GM18507 (cell line): Measurements from ENCODE around the gene PARVG.
"Not testable (repeated sequence)": the region's sequence is repeated elsewhere in the genome, so short reads cannot be mapped to it uniquely, and the experiment has no call there.

ENCODE experiments used
- DNase-seq: peaks from one replicate; pipeline ENCODE4 v3.0.0; 2011; ENCODE audit warnings: low read depth; ENCODE audit not compliant: insufficient read length; ENCODE audit errors: extremely low spot score
- FAIRE-seq: peaks from 2 replicates; lab custom pipeline; 2011; peaks lifted over from hg19 to GRCh38; lab: Jason Lieb, UNC

PARVG gene

GRCh38 chr22:44224166-44224565 is 43.4 kb downstream of the PARVG start:
- DNase-seq (no peak), FAIRE-seq (no peak)

DNA sequence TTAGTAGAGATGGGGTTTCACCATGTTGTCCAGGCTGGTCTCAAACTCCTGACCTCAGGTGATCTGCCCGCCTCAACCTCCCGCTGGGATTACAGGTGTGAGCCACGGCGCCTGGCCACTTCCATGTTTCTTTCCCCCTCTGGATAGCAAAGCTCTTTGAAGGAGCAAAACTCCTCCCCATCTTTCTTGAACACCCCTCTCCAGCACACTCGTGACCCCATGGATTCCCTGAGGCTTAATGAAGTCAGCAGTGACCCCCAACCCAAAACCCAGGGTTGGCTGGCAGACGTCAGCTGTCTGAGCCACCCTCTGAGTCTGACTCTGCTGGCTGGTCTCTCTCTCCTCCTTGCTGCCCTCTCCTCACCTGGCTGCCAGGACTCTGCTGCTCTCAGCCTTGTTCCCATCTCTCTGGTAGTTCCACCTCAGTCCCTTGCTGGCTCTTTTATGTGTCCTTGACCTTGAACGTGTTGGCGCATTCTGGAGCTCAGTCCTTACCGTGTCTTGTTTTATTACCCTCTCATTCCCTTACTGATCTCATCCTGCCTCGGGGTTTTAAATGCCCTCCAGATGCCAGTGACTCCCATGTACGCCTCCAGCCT is 44.5 kb downstream of the PARVG start:
- FAIRE-seq (no peak), DNase-seq (no peak)

GRCh38 chr22:44225812-44226211 is 45.1 kb downstream of the PARVG start:
- FAIRE-seq (no peak), DNase-seq (no peak)

DNA sequence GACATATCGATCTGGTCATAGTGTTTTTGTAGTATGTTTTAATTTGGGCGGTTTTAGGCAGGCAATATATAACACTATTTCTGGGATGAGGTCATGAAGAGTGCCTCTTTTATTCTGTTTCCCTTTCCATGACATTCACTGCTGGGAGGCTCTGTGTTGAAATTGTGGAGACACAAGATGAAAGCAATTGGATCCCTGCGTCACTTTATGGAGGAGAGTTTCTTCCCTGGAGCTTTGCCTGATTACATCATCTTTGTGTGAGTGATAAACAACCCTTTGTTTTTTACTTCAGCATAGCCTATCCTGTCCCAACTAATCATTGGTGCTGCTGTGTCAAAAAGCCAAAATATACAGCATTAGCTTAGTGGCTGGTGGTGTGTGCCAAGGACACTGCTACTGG is 48.6 kb downstream of the PARVG start:
- no peak for DNase-seq
- FAIRE-seq = no peak

- no peak for FAIRE-seq
- DNase-seq = no peak
Measured at GRCh38 chr22:44229809-44230208, 49.1 kb downstream of the PARVG start.

GRCh38 chr22:44231233-44231632 is 50.5 kb downstream of the PARVG start:
- no peak for DNase-seq
- no peak for FAIRE-seq

DNA sequence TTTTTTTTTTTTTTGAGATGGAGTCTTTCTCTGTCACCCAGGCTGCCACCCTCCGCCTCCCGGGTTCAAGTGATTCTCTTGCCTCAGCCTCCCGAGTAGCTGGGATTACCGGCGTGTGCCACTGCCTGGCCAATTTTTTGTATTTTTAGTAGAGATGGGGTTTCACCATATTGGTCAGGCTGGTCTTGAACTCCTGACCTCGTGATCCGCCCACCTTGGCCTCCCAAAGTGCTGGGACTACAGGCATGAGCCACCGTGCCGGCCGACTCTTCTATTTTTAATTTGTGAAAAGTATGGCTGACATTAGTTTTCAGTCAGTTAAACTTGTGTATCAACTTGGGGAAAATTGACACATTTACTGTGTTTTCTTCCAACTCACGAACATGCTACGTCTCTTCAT is 53.6 kb downstream of the PARVG start:
- FAIRE-seq, DNase-seq: not testable (repeated sequence)

DNA sequence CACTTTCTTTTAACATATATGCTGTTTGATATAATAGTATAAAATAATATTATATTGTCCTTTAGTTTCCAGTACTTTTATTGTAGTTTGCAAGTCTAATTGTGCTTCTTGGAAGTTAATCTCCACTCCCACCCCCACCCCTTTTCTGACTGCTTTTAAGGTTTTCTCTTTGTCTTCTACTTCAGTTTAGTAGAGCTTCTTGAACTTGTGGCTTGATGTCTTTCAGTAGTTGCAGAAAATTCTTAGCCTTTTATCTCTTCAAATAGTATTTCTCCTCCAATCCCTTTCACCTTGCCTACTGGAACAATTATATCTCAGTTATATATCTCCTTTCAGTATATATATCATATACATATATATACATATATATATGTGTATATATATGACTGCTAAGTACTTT is 56.6 kb downstream of the PARVG start:
- FAIRE-seq (no peak), DNase-seq (no peak)

GRCh38 chr22:44241121-44241520 is 60.4 kb downstream of the PARVG start:
- not testable (repeated sequence) for DNase-seq, FAIRE-seq

DNA sequence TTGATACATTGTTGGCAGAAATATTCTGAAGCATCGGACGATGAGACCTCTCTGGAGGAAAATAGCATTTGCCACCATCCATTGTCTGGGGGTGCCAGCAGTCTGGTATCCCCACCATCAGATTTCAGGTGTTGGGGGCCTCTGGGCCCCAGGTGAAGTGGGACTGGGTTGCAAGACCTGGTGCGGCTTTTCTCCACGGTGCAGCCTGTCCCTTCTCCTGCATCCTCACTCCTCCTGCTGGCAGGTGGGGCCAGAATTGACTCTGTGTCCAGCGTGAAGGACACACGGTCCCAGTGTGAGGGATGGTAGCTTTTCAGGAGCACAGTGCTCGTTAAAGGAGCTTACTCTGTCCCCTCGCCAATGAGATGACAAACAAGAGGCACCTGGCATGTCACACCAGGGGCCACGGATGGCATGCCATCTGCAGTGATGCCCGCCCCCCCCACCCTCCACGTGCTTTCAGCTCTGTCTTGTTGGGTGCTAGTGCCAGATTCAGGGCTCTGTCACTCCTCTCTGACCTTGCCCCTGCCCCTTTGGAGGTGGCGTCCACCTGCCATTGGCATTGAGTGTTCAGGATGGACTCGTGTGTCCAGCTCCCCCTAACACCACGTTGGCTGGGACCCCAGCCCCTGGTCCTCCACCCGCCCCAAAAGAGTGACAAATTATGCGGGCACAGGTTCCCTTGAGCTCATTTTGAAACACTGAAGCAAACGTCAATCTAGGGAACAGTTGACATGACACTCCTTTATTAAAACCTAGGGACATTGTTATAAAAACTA is 62.4 kb downstream of the PARVG start:
- DNase-seq = no peak
- FAIRE-seq = no peak

- FAIRE-seq = no peak
- DNase-seq = no peak
Measured at GRCh38 chr22:44243761-44244160, 63.0 kb downstream of the PARVG start.

- FAIRE-seq = no peak
- no peak for DNase-seq
Measured at GRCh38 chr22:44244265-44244822, 63.6 kb downstream of the PARVG start.

- no peak for FAIRE-seq
- DNase-seq = no peak
Measured at GRCh38 chr22:44245438-44245837, 64.7 kb downstream of the PARVG start.

DNA sequence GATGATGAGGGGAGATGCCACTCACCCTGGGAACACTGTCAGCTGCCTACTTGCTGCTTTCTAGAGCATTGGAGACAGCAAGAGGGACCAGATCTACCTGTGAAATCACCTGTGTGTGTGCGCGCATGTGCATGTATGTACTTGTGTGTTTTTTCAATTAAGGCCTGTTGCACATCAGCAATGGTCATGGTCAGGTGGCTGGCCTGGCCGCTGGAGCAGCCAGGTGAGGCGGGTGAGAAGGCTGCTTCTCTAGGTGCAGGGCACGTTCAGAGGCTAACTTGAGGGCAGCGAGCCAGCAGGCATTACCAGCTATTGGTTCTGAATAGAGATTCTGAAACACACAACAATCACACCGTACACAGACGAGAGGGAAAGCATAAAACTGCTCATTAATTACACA is 65.1 kb downstream of the PARVG start:
- no peak for DNase-seq
- FAIRE-seq = no peak

GRCh38 chr22:44246615-44247326 is 66.0 kb downstream of the PARVG start:
- no peak for FAIRE-seq
- DNase-seq = no peak

GRCh38 chr22:44247346-44247745 is 66.6 kb downstream of the PARVG start:
- no peak for DNase-seq
- FAIRE-seq = no peak

DNA sequence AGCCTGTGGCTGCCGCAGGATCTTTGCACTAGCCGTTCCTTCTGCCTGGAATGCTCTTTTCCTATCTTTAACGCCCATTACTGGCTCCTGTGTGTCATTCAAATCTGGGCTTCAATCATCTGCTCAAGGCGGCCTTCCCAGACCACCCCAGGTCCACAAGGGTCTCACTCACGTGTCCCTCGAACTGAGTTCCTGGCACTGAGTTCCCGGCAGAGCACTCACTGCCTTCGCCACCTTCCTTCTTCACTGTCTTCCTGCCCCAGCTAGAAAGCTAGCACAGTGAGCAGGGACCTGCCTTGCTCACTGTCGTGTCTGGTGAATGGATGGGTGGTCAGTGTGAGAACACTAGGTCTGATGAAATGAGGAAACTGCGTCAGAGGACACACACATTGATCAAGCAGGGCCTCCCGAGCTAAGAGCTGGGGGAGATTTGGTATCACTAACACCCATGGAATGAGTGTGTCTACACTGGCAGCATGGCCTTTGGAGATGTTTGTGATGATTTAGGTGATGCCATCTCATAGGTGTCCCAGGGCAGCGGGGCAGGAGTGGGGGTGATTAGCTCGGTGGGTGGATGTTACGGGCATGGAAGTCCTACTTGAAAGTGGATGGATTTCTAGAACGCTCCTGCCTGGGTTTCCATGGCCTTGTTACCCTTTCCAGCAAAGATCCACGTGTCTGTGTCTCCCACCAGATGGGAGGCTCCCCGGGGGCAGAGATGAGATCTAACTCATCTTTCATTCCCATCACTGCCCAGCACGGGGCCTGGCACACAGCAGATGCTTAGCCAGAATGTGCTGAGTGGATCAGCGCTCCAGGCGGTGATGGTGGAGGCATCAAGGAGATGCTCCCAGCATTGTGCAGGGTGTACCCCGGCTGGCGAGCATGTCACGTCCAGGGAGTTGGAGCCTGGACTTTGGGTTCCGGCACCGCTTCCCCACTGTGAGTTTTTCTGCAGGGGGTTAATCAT is 67.5 kb downstream of the PARVG start:
- FAIRE-seq = no peak
- DNase-seq = no peak

GRCh38 chr22:44248926-44249325 is 68.2 kb downstream of the PARVG start:
- FAIRE-seq (no peak), DNase-seq (no peak)

DNA sequence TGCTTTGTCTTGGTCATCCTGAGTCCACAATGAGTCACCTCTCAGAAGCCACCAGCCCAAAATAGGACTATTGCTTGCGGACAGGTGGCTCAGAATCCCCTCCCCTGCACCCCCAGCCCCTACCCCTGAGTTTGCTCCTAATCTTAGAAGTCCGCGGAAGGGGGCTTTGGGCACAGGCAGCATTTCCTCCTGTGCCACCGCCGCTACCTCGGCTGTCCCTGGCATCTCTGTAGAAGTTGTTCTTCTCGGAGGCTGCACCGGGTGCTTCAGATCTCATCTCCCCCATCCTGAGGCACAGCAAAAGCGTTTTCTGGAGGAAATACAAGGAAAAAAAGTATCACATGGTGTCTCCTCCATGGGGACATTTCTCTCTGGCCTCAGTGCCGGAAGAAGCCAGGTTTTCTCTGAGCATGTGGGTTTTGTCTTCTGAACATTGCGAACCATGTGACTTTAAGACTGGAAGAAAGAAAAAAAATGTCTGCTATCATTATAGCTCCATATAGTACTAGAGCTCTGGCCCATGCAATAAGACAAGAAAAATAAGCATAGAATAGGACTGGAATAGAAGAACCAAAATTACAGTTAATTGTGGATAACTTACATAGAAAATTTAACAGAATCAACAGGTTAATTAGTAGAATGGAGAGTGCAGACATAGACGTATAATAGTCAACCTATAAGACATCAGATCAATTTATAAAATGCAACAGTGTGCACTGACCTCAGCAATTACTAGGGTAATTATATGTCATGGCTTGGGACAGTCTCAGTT is 68.8 kb downstream of the PARVG start:
- FAIRE-seq = no peak
- no peak for DNase-seq
